Stomach (tissue), 4 donors: ENCODE data around the gene RGS3.

Experiments
- CTCF ChIP-seq, 7 experiments: fragments of 450-650 bp in 4 of 7; fragments of 200-600 bp in 3 of 7; sonication (generic) in 3 of 7; IDR thresholded peaks; one replicate each; pipeline ENCODE4 v1.5.1; 2016 to 2019; ENCODE audit warnings: antibody characterized with exemption in 7 of 7, control low read depth in 2 of 7, mild to moderate bottlenecking in 1 of 7
- EP300 ChIP-seq: sonication (generic); formaldehyde crosslinking; IDR thresholded peaks from one replicate; pipeline ENCODE4 v1.6.1; 2017; ENCODE audit warnings: antibody characterized with exemption
- POLR2A ChIP-seq, 4 donors: fragments of 450-650 bp; IDR thresholded peaks; one replicate each; pipeline ENCODE4 v1.6.1; 2016; ENCODE audit warnings: antibody characterized with exemption in 4 of 4, control low read depth in 2 of 4, mild to moderate bottlenecking in 1 of 4, moderate library complexity in 1 of 4
- POLR2AphosphoS5 ChIP-seq, 3 donors: sonication (generic); formaldehyde crosslinking; IDR thresholded peaks; one replicate each; pipeline ENCODE4 v1.6.1; 2016; ENCODE audit warnings: antibody characterized with exemption in 3 of 3

- TF ChIP-seq CTCF (IDR thresholded peaks at IDR 0.05) (no peak), POLR2AphosphoS5 (IDR thresholded peaks at IDR 0.05) (no peak), POLR2A (IDR thresholded peaks at IDR 0.05) (no peak), EP300 (no peak)
Observed at GRCh38 chr9:113525205-113525604, 61.7 kb downstream of the RGS3 start.
